HG02678 (cell line): ENCODE measurements around the gene GRB2.
A peak's percentile ranks its signal among the peaks of the same experiment; 100 is the strongest.
"Not testable (repeated sequence)": the region's sequence is repeated elsewhere in the genome, so short reads cannot be mapped to it uniquely, and the experiment has no call there.

Source experiments
- ATAC-seq: cut with Tn5 transposase; IDR thresholded peaks from one replicate; pipeline ENCODE4 v1.9.1; 2021; ENCODE audit warnings: mild to moderate bottlenecking, moderate library complexity; ENCODE audit not compliant: unreplicated experiment

GRB2 gene

DNA sequence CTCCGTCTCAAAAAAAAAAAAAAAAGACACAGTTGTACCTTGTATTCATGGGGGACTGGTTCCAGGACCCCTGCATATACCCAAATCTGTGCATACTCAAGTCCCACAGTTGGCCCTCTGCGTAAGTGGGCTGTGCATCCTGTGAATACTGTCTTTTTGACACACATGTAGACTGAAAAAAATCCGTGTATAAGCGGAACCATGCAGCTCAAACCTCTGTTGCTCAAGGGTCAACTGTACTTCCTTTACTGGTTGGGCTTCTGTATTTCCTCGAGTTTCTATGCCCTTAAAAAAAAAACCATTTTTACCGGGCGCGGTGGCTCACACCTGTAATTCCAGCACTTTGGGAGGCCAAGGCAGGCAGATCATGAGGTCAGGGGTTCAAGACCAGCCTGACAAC lies 52.3 kb downstream of the GRB2 start:
- no peak for ATAC-seq

DNA sequence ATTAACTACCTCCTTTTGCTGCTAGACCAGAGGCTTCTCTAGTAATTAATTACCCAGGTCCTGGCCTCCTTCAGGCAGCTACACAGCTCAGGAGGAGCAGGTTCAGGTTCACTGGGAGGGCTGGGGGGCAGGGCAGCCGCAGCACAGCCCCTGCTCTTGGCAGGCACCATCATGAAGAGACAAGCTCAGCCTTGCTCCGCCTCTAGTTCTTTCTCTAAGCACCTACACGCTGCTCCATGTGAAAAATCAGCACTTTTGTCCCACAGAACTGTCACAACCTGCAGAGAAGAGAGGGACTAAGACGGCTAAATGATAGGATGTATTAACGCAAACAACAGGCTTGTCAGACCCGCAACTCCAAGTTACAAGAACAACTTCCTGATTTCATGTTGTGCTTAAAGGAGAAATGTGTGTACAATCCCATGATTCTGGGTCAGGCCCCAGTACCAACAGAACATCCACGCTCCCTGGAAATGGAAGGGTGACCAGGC lies 53.4 kb downstream of the GRB2 start:
- ATAC-seq: no peak

DNA sequence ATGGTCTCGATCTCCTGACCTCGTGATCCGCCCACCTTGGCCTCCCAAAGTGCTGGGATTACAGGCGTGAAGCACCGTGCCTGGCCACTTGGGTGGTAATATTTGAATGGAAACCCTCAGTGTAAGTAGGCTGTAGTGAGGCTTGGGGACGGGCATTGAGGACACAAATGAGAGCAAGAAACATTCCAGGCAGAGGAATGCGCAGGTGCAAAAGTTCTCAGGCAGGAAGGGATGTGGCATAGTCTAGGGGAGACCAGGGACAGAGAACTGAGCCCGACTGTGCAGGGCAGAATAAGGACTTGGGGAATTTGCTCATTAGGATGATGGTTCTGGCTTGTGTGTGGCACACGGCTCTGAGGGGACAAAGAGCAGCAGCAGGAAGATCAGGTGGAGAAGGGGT lies 54.8 kb downstream of the GRB2 start:
- ATAC-seq: no peak

DNA sequence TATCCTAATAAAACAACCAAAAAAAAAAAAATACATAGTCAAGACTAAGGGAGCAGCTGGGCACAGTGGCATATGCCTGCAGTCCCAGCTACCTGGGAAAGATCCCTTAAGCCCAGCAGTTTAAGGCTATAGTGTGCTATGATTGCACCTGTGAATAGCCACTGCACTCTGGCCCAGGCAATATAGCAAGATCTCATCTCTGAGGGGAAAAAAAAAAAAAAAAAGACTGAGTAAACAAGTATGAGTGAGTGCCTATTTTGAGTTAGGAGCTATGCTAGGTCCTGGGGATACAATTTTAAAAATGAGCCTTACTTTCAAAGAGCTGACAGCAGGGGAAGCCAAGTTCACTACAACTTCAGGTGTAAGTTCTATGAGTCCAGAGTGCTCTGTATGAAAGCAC lies 55.4 kb downstream of the GRB2 start:
- no peak for ATAC-seq

DNA sequence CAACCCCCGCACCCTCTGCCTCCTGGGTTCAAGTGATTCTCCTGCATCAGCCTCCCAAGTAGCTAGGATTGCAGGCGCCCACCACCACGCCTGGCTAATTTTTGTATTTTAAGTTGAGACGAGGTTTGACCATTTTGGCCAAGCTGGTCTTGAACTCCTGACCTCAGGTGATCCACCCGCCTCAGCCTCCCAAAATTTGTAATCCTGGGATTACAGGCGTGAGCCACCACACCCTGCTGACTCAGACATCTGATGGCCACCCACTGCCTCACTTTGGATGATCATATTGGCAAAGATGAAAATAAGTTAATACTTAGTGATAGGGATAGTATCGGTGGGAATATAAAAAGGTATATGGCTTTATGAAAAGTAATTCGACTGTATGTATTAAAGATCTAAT lies 55.9 kb downstream of the GRB2 start:
- ATAC-seq: no peak

DNA sequence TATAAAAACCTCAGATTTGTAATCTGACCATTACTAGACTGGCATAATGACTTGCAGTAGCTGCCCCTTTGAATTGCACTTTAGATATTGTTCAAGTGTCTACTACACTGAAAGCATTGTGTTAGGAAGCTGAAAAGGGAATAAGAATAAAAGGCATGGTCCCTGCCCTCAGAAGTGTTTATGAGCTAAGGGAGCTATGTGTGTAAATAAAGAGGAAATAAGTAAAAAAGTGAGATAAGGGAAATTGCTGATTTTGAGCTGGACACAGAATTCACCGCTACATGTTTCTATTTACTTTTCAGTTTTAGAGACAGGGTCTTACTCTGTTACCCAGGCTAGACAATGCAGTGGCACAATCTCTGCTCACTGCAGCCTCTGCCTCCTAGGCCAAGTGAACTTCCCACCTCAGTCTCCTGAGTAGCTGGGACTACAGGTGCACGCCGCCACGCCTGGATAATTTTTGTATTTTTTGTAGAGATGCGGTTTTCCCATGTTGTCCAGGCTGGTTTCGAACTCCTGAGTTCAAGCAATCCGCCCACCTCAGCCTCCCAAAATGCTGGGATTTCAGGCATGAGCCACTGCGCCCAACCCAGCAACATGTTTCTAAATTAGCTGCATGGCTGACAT lies 57.0 kb downstream of the GRB2 start:
- no peak for ATAC-seq

DNA sequence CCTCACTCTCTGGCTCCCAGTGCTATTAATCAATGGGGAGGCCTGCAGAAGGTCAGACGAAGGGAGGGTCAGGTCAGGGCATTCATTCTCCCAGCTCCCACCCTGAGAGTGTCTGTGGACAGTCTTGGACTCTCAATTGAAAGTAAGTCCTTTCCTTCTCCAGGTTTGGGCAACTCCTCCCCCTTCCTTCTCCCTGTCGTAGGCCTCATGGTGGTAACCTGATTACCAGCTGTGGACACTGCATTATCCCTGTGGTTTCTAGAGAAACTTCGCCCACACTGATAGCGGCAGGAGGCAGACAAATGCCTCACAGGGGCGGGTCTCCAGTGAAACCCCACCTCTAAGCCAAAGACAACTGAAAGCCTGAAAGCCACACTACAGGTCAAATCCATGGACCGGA lies 58.6 kb downstream of the GRB2 start:
- ATAC-seq: no peak

DNA sequence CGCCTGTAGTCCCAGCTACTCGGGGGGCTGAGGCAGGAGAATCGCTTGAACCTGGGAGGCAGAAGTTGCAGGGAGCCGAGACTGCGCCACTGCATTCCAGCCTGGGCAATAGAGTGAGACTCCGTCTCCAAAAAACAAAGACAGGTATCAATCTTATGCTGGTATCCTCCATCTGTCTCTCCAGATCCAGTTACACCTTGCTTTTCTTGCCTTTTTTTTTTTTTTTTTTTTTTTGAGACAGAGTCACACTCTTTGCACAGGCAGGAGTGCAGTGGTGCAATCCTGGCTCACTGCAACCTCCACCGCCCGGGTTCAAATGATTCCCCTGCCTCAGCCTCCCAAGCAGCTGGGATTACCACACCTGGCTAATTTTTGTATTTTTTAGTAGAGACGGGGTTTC lies 59.1 kb downstream of the GRB2 start:
- not testable (repeated sequence) for ATAC-seq

DNA sequence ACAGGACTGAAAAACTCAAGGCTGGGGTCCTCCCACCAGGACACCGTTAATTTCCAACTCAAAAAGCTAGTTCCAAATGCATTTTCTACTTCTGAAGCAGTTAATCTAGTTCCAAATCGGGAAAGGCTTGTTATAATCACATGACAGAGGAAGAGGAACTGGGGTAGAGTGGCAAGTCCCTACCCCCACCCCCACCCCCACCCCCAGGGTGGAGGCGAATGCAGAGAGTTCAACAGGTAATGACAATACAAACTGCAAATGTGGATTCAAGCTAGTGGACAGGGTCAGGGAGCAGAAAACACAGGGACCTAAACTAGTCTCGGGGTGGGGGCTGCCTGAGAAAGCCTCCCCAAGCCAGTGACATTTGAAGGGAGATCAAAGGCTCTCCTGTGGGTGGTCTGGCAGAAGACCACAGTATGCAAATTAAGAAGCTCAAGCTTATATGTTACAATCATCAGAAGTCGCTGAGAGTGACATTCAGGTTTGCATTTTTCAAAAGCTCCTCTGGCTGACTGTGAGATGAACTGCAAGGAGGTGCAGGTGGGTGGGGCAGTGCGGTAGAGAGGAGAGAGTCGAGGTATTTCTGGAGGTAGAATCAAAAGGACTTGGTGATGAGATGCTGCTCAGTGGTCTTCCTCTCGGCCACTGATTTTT lies 59.8 kb downstream of the GRB2 start:
- peak; percentile 69 for ATAC-seq

DNA sequence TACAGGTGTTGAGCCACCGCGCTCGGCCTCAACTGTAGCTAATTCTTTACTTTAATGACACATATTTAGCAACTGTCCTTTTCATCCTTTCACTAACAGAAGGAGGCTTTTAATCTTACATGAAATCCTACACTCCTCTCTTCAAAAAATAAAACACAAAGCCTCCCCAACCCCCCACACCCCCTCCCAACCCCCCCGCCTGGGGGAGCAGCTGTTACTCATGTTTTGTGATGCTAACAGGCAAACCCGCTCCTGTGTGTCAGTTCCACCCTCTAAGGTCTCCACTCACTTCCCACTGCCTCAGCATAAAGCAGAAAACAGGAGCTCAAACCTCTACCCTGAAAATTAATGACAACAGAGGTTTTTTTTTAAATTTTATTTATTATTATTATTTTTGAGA lies 60.8 kb downstream of the GRB2 start:
- ATAC-seq: no peak

DNA sequence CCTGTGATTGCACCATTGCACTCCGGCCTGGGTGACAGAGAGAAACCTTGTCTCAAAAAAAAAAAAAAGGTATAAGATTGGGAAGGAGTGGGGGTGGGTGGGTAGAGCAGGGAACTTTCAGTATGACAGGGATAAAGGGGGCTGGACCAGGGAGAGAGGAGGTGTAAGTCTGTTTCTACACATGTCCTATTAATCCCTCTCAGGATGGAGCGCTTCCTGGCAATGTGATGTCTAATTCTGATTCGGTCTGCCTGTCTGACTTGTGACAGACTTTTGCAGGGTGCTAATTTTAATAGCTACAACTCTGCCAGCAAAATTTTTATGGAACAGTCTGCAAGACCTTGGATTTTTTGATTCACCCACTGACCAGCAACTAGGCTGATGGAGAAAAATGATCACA lies 62.5 kb downstream of the GRB2 start:
- ATAC-seq: no peak

DNA sequence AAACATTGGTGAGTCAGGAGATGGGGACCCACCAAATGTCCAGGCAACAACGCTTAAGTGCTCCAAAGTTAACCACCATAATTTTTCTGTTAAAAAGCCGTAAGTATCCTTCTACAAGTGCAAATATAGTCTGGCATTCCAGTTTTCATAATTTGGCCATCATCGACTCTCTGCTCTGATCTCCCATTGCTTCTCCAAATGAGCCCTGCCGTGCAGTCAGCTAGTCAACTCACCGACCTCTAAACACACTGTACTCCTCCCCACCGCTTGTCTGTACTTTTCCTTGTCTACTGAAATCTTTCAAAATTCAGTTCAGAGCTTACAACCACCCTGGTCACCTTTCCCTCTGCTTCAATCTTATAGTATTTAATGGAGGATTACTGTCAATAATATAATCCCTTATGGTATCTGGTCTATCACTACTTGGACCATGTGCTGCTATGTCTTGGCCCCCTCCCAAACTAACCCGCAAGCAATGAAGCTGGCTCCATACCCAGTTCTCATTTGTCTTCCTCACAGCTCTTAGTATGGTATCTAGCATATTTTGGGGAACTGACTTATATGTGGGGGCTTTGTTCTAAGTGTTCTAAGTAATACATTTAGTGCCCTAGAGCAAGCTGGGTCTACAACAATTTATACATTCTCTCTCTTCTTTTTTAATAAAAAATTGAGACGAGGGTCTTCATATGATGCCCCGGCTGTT lies 63.5 kb downstream of the GRB2 start:
- ATAC-seq: no peak

DNA sequence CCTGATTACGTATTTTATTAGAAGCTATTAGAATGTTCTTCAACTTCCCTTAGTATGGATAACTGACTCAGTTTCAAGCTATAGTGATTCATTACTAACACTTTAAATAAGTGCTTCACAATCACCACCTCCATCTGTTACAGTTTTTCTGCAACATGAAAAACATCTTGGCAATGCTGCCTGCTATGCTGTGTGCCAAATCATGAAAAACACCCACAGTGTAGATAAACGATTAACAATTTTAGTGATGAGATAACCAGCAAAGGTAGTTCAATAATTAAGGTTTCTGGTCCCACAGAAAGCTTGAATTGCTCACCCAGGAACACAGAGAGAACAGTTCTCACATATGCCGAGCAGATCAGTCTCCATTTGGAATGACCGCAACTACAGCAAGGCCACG lies 64.8 kb downstream of the GRB2 start:
- no peak for ATAC-seq

DNA sequence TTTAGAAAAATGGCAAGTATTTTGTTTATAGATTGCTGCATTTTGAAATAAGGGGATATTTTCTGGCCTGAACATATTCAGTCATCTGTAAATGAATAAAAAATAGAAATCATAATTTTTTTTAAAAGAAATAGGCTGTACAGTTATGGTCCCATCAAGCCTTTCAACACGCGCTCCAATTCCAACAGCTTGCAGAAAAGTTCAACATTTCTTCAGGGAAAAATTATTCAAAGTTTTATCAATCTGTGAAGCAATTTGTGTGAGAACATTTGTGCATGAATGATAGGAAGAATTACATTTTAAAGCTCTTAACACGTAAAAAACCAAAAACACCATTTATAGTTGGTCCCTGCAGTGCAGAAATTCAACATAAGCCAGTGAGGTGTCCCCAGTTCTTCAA lies 65.5 kb downstream of the GRB2 start:
- ATAC-seq: no peak

DNA sequence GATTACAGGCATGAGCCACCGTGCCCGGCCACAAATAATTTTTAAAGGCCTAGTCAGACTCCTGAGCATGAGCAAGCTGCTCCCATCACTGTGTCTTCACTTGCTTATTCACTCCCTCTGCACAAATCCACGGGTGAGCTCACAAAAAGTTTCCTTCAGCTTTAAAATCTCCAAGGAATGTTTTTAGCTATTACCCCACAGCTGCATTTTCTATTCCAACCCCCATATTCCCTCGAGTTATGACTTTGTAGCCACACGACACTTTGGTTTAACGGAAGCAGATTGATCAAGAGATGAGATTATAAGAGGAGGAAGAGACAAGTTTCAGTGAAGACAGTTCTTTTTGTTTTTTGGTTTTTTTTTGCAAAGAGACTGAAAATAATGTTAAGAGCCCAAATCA lies 67.1 kb downstream of the GRB2 start:
- no peak for ATAC-seq

DNA sequence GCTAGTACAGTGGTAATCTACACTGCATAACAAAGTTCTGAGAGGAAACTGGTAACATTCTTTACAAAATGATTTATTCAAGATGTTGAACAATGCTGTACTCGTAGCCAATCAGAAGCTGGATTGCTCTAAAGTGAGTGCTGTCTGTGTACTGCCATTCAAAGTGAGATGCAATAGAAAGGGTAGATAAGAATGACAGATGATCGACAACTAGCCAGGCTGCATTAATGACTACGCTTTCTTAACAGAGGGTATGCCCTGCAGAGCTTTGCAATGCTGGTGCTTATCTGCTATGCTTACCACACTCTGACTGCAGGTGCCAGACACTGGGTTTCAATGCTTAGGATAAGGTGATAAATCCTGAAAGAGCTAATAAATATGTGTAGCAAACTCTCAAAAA lies 70.2 kb downstream of the GRB2 start:
- ATAC-seq: no peak

DNA sequence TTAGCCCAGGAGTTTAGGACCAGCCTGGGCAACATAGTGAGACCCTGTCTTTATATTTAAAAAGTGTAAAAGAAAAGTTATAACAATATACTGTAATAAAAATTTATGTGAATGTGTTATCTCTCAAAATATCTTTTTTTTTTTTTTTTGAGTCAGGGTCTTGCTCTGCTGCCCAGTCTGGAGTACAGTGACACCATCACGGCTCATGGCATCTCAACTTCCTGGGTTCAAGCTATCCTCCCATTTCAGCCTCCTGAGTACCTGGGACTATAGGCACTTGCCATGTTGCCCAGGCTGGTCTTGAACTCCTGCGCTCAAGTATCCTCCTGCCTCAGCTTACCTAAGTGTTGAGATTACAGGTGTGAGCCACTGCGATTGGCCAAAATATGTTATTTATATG lies 70.8 kb downstream of the GRB2 start:
- no peak for ATAC-seq

DNA sequence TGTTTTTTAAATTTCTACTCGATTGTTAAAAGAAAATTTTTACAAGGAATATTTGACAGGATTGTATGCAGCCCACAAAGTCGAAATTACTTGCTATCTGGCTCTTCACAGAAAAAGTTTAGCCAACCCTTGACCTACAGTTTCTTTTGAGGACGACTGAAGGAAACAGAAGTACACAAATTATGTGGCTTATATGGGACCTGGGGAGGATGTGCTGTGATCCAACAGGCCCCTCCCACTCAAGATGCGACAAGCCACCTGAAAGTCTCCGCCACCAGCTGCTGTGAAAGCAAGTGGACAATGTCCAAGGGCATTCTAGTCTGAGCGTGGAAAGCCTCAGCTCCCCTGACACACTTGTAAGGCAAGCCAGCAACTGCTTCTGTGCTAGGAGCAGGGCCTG lies 73.8 kb downstream of the GRB2 start:
- no peak for ATAC-seq

DNA sequence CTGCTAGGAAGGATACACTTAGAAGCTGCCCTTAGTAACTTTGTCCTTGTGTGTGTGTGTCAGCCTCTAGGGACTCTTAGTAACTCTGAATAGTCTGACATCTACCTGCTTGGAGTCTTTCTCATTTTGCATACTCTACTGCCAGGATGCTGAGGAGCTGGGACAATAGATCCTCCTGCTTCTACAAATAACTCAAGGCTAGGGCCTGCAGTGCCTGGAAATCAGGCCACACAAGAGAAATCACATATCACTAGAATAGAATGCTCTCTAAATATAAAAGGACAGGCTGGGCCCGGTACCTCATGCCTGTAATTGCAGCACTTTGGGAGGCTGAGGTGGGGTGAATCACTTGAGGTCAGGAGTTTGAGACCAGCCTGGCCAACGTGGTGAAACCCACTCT lies 77.7 kb downstream of the GRB2 start:
- ATAC-seq: no peak

DNA sequence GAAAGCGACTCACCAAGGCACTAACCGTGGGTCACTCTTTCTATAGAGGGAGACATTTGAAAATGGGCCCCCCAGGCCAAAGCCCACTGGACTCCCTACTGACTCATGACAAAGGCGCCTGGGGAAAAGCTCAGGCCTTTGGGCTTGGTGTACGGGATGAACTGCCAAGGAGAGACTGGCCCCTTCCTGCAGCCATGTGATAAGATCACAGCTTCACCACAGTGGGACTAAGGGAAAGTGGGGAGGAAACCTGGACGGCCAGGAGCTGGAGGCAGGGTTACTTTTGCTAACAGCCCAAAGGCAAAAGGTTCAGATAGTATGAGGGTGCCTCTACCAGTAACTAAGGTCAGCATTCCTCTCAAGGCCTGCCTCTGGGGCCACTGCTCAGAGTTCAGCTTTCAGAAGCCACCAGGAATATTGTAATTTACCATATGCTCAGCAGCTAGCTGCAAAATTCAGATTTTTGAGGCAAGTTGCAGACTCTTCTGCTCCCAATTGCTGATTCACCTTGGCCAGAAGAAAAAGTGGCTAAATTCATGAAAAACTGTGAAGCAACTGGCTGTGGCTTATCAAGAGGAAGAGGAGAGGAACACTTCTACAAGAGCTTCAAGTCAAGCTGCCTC lies 79.1 kb downstream of the GRB2 start:
- ATAC-seq: no peak

DNA sequence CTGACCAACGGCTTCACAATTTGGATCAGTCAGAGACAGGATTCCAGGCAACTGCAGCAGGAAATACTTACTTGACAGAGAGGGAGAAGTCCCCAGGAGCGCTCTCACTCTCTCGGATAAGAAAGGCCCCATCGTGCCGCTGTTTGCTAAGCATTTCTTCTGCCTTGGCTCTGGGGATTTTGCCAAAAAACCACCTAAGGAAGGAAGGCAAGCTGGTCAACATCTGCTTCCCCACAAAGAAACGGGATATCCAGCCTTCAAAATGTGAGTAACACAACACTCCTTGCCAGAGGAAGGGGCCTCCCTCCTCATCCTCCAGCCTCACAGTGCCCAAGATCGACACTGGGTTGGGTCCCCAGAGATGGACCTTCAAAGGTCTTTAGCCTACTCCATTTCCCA lies 79.7 kb downstream of the GRB2 start:
- ATAC-seq: no peak

DNA sequence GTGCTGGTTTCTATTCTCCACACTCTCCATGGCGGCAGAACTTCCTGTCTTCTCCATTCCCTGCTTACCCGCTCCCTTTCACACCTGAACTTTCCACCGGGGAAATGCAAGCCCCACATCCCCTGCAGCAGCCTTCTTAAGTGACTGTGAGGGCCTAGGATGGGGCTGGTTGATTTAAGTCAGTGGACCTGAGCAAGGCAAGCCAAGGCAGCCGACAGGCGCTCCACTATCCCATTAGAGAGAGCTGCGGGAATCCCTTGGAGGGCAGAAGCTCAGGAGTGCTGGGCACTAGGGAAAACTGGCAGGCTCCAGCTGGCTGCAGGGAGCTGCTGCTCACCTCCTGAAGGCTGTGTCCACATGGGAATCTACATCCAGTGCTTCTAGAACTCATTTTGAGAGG lies 80.1 kb downstream of the GRB2 start:
- ATAC-seq: no peak
